Tibial nerve (tissue), 4 donors: ENCODE measurements around the gene GRID1. TPM values are rescaled to one million over a fixed set of nuclear protein-coding genes. Genes with fewer than 3 reads are reported as not detected.

Source experiments
- DNase-seq, 2 donors: peaks; one replicate each; pipeline ENCODE4 v3.0.0-alpha.2; 2019; ENCODE audit warnings: low spot score in 2 of 2
- H3K27ac ChIP-seq, 4 donors: fragments of 200-600 bp; sonication (generic) in 3 of 4; one replicate each; pipeline ENCODE4 v1.5.1; 2017 to 2019; ENCODE audit warnings: mild to moderate bottlenecking in 1 of 4
- H3K27me3 ChIP-seq, 2 donors: fragments of 200-600 bp; sonication (generic) in 1 of 2; one replicate each; pipeline versions ENCODE4 v1.5.1 to v1.6.0; 2017 to 2019
- H3K36me3 ChIP-seq, 3 donors: fragments of 200-600 bp; sonication (generic); one replicate each; pipeline ENCODE4 v1.5.1; 2018 to 2019
- H3K4me1 ChIP-seq, 4 donors: fragments of 200-600 bp; sonication (generic) in 3 of 4; one replicate each; pipeline ENCODE4 v1.5.1; 2017 to 2019
- H3K4me3 ChIP-seq, 4 donors: fragments of 200-600 bp; sonication (generic) in 3 of 4; one replicate each; pipeline ENCODE4 v1.5.1; 2017 to 2019; ENCODE audit warnings: mild to moderate bottlenecking in 1 of 4, moderate library complexity in 1 of 4
- H3K9me3 ChIP-seq, 4 donors: fragments of 200-600 bp; sonication (generic) in 3 of 4; one replicate each; pipeline ENCODE4 v1.5.1; 2017 to 2019
- EP300 ChIP-seq, 2 donors: sonication (generic); formaldehyde crosslinking; IDR thresholded peaks; one replicate each; pipeline ENCODE4 v1.6.1; 2017; ENCODE audit warnings: antibody characterized with exemption in 2 of 2, mild to moderate bottlenecking in 1 of 2
- POLR2A ChIP-seq, 2 donors: fragments of 450-650 bp; IDR thresholded peaks; one replicate each; pipeline ENCODE4 v1.6.1; 2017; ENCODE audit warnings: antibody characterized with exemption in 2 of 2, mild to moderate bottlenecking in 2 of 2, moderate library complexity in 2 of 2
- whole genome bisulfite sequencing, 2 donors: methylation state at CpG; one replicate each; pipeline ENCODE4 v1.1.5; 2018; 5-methylcytosine and 5-hydroxymethylcytosine counted together
- total RNA-seq, 4 donors: library from RNA; depleted of rRNA; stranded (reverse); fragments of >200 nt; gene quantifications; one replicate each; pipeline ENCODE4 v1.1.0, GENCODE V29; 2016
- TF ChIP-seq, protein P1 (sequence below), 5 experiments: fragments of 200-600 bp in 3 of 5; fragments of 450-650 bp in 2 of 5; sonication (generic) in 3 of 5; IDR thresholded peaks; one replicate each; pipeline ENCODE4 v1.5.1; 2016 to 2019; ENCODE audit warnings: antibody characterized with exemption in 5 of 5, mild to moderate bottlenecking in 3 of 5, moderate library complexity in 2 of 5

Gene GRID1
- total RNA-seq, 4 donors from 2014 or later: 7.7 to 16.3 (median 10.5) TPM

DNA sequence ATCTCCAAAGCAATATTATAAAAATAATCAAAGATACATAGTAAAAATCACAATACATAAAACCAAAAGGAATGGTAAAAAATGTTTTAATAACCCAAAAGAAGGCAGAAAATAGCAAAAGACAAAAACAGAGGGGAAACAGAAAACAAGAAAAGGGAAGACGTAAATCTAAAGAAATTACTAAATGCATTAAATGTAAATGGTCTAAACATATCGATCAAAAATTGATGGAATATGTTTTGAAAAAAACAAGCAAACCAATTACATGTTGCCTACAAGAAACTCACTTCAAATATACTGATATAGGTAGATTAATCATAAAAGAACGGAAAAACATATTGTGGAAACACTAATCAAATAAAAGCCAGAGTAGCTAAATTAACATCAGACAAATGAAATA is 369.1 kb downstream of the GRID1 start:
- TF ChIP-seq POLR2A (IDR thresholded peaks at IDR 0.05) (no peak), EP300 (IDR thresholded peaks at IDR 0.05) (no peak)
- TF ChIP-seq, protein P1, sequence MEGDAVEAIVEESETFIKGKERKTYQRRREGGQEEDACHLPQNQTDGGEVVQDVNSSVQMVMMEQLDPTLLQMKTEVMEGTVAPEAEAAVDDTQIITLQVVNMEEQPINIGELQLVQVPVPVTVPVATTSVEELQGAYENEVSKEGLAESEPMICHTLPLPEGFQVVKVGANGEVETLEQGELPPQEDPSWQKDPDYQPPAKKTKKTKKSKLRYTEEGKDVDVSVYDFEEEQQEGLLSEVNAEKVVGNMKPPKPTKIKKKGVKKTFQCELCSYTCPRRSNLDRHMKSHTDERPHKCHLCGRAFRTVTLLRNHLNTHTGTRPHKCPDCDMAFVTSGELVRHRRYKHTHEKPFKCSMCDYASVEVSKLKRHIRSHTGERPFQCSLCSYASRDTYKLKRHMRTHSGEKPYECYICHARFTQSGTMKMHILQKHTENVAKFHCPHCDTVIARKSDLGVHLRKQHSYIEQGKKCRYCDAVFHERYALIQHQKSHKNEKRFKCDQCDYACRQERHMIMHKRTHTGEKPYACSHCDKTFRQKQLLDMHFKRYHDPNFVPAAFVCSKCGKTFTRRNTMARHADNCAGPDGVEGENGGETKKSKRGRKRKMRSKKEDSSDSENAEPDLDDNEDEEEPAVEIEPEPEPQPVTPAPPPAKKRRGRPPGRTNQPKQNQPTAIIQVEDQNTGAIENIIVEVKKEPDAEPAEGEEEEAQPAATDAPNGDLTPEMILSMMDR (IDR thresholded peaks at IDR 0.05): no peak
- Histone ChIP-seq H3K9me3 (peaks cover 0 to 20% (median 6%) of the 10 kb centered on the region in 4 donors), H3K27me3 (peaks cover 0 to 2% of the 10 kb centered on the region in 2 donors)

DNA sequence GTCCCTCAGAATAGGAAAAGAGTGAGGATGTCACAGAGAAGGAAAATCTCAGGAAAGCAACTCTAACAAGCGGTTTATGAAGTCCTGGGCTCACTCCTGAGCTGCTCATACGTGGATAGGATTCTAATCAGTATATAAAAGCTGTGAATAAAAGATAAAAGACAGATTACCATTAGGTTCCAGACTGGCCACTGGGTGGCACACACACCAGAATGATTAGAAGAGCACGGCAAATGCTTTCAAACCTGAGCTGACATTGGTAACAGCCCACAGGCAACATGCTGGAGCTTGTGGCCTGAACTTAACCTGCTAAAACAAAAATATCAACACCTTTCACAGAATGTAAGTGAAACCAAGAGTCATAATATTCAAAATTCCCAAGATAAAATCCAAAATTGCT is 370.8 kb downstream of the GRID1 start:
- Histone ChIP-seq H3K27me3 (peaks cover 0 to 2% of the 10 kb centered on the region in 2 donors), H3K36me3 (no peaks in the 10 kb centered on the region), H3K4me3 (no peak overlapping the region), H3K4me1 (no peaks in the 10 kb centered on the region), H3K9me3 (peaks cover 0 to 20% (median 6%) of the 10 kb centered on the region in 4 donors), H3K27ac (no peak overlapping the region)
- no peak for TF ChIP-seq EP300 (IDR thresholded peaks at IDR 0.05)
- no peak for TF ChIP-seq POLR2A (IDR thresholded peaks at IDR 0.05)
- whole genome bisulfite sequencing, 2 donors: 45 to 47% methylated on average over 3 of the region's 3 CpGs
- DNase-seq: no peak

More for the DNA sequence above, 369.1 kb downstream of the GRID1 start:
- no peak for DNase-seq
- Histone ChIP-seq H3K4me1 (no peaks in the 10 kb centered on the region), H3K27ac (no peak overlapping the region), H3K4me3 (no peak overlapping the region), H3K36me3 (no peaks in the 10 kb centered on the region)
- WGBS, 2 donors: 96 to 97% methylated on average over 3 of the region's 3 CpGs

DNA sequence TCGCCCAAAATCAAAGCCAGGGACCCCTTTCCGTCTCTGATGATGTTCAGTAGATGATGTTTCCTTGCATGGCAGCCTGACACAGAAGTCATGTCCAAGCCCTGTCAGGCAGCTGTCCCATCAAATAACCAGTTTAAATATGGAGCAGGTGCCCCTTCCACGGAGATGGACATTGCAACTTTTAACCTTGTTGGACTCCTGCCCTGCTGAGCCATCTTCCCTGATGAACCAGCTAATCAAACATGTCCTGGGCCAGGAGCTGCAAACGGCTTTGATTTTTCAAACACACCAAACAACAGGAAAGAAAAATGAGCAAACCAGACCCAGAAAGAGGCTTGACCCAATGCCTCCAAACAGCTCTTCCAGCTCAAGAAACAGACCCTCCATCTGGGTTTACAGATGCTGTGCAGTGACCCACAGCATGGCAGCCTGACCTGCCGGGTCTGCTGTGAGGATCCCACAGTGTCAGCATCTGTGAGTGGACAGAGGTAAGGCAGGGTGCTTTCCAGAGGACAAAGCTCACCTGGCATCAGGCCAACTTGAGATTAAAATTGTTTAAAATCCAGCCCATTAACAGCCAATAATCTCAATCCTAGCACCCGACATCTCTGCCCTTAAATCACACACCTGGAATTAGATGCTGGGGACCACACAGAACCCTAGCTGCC is 372.6 kb downstream of the GRID1 start:
- Histone ChIP-seq H3K9me3 (peaks cover 0 to 20% (median 6%) of the 10 kb centered on the region in 4 donors), H3K36me3 (no peaks in the 10 kb centered on the region), H3K27me3 (peaks cover 0 to 2% of the 10 kb centered on the region in 2 donors), H3K27ac (no peak overlapping the region), H3K4me3 (no peak overlapping the region), H3K4me1 (no peaks in the 10 kb centered on the region)
- TF ChIP-seq, protein P1 (IDR thresholded peaks at IDR 0.05): no peak
- TF ChIP-seq EP300 (IDR thresholded peaks at IDR 0.05) (no peak), POLR2A (IDR thresholded peaks at IDR 0.05) (no peak)
- WGBS, 2 donors: 62 to 69% methylated on average over 6 of the region's 6 CpGs
- no peak for DNase-seq

DNA sequence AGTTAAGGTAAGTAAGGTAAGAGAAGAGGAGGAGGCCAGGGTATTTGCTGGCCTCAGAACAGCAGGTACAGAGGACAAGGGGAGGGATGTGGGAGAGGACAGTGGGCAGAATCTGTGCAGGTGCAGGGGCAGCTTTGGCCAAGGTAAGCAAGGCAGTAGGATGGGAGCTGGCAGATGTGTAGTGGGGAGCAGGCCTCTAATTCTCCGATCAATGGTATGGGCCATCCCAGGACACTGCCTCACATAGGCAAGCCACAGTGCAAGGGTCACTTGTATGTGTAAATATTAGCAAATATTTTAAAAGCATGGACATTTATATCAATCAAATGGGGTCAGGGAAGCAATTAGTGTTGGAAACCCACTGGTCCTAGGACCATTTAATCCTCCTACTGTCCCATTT is 373.5 kb downstream of the GRID1 start:
- no peak overlapping the region for H3K27ac ChIP-seq
- no peak overlapping the region for H3K4me3 ChIP-seq
- H3K4me1 ChIP-seq: no peaks in the 10 kb centered on the region
- no peak for DNase-seq
- TF ChIP-seq EP300 (IDR thresholded peaks at IDR 0.05): no peak
- TF ChIP-seq, protein P1 (IDR thresholded peaks at IDR 0.05): no peak
- peaks cover 0 to 2% of the 10 kb centered on the region in 2 donors for H3K27me3 ChIP-seq
- H3K36me3 ChIP-seq: no peaks in the 10 kb centered on the region
- peaks cover 0 to 14% (median 5%) of the 10 kb centered on the region in 4 donors for H3K9me3 ChIP-seq
- 90 to 100% methylated on average over 1 of the region's 1 CpG for WGBS, 2 donors

DNA sequence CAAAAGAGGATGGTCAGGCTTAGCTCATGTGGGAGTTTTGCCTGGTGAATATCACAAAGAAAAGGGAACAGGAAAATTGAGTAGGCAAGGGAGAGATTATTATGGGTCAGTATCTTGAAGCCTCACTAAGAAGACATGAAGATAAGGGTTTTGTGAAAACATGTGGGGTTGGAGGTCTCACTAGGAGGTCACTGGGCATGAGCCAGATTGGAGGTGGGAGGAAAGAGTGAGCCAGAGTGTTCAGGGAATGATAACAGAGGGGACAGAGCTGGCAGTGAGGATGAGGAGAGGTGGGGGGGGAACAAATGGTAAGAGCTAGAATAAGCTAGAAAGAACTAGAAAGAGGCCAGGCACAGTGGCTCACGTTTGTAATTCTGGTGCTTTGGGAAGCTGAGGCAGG is 374.3 kb downstream of the GRID1 start:
- Histone ChIP-seq H3K36me3 (no peaks in the 10 kb centered on the region), H3K27ac (no peak overlapping the region), H3K27me3 (peaks cover 0 to 2% of the 10 kb centered on the region in 2 donors), H3K4me1 (no peaks in the 10 kb centered on the region), H3K9me3 (peaks cover 0 to 6% (median 2%) of the 10 kb centered on the region in 4 donors), H3K4me3 (no peak overlapping the region)
- TF ChIP-seq, protein P1 (IDR thresholded peaks at IDR 0.05): no peak
- TF ChIP-seq POLR2A (IDR thresholded peaks at IDR 0.05) (no peak), EP300 (IDR thresholded peaks at IDR 0.05) (no peak)
- no peak for DNase-seq
- WGBS, 2 donors: 72 to 76% methylated on average over 1 of the region's 1 CpG
